ENCODE data around the gene DNAJC5.

Gene DNAJC5

DNA sequence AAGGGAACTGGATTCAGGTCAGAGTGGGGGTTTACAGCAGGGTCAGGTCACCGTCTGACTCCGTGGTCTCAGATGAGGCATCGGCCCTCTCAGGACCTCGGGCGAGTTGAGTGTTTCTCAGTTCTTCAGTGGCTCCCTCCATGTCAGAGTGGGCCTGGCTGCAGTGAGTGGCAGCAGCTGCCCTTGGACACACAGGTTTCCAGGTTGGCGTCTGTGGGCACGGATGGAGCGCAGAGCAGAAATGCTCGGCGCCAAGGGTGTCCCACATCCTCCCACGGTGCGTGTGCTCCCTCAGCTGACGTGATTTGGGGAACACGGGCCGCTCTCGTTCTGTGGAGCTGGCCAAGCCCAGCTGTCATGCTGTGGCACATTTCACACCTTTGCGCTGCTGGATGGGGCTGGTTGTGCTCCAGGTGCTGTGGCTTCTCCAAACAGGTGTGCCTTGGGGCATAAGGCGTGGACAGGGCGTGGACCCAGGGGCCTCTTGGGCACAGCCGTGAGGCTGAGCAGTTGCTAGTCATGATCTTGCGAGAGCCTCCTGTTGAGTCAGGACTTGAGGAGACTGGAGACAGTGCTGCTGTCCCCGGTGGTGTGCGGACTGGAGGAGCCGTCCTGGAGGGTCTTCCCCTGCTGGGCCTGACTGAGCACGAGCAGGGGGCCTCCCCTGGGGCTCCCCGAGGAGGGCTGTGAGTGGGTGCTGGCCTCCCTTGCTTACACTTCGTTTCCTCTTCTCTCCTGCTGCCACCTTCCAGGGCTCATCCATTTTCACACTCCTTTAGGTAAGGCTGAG lies 9.5 kb upstream of the DNAJC5 start:
- no peak for DNase-seq

DNA sequence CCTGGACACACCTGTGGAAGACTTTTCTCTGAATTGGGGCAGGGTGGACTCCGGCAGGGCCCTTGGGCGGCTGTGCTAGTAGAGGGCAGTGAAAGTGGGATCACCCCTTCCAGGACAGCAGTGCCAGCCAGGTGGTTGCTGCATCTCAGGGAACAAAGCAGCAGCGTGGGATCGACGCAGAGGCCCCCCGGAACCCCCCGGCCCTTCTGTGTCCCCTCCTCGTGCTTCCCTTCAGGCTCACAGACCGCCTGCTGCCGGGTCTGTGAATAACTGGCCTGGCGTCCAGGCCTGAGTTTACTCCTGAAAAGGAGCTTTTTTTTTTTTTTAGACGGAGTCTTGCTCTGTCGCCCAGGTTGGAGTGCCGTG lies 8.9 kb upstream of the DNAJC5 start:
- DNase-seq = no peak

DNA sequence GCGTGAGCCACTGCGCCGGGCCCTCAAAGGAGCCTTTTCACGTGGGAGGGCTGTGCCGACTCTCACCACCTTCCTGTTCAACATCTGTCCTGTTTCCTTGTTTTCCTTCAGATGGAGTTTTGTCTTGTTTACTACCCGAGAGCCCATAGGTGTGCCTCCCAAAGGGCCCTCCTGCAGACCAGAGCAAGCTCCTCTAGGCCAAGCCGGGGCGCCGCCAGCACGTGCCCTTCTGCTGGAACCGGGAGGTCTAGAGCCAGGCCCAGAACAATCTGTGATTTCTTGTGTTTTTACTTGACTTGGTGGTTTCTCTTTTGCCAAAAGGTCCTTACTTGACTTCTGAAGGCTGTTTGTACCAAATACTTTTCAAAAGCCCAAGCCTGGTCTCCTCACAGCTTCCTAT lies 8.0 kb upstream of the DNAJC5 start:
- no peak for DNase-seq

DNA sequence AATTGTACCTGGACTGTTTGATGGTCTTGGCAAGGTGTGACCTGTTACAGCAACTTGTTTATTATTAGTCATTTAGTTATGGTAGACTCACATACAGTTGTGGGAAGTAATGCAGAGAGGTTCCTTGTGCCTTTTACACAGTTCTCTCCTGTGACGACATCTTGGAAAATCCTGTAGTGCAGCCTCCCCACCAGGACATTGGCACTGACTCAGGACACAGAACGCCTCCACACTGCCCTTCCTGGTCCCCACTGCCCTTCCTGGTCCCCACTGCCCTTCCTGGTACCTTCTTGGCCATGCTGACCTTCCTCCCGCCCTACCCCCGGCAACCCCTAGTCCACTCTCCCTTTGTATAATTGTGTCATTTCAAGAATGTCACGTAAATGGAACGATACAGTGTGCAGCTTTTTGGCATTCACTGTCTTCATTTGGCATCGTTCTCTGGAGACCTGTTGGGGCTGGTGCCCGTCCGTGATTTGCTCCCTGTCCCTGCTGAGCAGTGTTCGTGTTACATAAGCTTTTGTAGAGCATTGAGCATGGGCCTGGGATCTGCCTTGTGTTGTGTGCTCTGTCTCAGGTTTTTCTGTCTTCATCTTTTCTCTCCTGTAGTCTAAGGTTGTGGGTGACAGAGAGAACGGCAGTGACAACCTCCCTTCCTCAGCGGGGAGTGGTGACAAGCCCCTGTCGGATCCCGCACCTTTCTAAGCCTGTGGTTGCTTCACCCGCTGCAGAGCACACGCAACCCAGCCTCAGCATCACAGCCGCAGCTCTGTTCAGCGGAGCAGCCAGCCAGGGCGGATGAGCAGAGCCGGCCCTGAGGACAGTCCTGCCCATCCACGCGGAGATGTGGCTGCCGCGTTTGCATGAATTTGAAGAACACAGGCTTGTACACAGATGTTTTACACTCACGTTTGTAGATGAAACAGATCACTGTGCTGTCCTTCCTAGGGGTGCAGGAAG lies 5.4 kb upstream of the DNAJC5 start:
- DNase-seq = no peak

DNA sequence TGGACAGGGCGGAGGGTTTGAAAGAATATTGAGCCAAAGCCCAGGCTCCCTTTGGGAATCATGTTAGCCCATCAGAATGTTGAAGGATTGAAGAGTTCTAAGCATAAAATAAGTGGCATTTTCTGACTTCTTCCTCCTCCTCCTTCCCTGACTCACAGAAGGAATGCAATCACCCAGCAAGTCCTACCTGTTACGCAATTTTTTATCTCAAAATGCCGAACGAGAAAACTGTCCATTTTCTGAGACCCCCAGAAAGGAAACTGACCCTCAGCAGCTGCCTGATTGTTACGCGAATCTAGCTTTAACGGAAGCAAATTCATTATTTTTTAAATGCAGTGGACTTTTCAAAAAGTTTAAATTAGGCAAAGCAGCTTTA lies 4.7 kb upstream of the DNAJC5 start:
- DNase-seq = no peak

DNA sequence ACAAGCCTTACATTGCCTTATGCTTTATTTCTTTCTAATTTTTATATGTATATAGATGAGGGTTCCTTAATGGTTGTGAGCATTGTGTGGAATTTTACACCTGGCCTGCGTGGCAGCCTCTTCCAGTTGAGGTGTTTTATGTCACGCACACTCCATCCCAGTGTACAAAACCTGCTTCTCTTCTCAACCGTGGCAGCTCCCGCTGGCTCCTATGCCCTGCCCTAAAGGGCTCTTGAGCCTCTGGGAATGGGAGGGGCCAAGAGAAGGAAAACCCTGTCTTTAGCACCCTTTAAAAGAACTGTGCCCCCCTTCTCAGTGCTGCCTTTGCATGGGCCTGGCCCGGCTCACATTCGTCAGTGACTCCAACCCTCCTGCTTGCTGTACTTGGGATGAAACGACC lies 4.3 kb upstream of the DNAJC5 start:
- DNase-seq = no peak

DNA sequence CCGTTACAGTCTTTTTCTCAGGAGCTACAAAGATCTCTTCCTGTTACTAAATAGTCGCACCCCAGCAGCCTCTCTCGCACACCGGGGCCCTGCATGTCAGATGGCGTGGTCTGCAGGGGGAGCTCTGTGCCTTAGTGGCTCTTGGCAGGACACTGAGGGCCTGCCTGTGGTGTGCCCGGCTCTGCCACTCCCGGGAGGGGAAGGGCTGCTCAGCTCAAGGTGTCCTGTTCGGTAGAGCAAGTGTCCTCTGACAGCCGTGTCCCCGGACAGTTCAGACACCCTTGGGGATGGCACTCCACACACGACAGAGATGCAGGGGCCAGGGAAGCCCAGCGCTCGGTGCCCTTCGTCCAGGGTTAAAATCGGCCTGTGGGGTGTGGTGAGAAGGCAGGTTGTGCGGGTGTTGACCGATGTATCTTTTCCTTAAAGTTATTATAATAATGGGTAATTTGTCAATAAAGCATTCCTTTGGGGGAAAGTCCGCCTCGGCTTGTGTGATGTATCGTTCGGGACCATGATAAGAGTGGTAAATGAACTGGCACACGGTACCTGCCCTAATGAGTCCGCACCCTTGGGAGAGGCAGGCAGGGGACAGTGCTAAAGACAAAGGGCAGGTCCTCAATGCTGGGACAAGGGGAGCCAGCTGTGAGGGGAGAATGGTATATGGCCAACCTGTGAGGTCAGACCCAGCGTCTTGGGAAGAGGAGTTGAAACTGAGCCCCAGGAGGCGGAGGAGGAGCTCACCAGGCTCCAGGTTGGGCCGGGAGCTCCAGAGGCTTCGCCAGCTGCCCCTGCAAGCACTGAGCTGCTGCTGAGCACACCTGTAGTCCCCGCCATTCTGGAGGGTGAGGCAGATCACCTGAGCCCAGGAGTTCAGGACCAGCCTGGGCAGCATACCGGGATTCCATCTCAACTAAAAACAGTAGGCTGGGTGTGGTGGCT lies 3.6 kb upstream of the DNAJC5 start:
- DNase-seq = no peak

DNA sequence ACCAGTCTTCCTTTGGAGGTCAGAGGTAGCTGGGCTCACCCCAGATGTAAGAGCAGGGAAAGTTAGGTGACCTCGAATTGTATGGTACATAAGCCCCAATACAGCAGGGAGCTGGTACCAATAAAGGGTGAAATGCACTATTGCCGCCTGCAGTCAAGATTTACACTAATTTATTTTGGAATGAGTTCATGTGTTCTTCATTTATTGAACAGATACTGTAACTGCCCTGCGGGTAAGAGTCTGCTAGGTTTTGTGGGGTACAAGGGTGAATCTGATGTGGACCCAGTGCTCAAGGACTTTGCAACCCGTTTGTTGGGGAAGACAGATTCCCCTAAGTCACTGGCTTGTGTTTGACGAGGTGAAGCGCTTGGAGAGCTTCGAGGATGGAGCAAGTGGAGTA lies 2.5 kb upstream of the DNAJC5 start:
- no peak for DNase-seq

DNA sequence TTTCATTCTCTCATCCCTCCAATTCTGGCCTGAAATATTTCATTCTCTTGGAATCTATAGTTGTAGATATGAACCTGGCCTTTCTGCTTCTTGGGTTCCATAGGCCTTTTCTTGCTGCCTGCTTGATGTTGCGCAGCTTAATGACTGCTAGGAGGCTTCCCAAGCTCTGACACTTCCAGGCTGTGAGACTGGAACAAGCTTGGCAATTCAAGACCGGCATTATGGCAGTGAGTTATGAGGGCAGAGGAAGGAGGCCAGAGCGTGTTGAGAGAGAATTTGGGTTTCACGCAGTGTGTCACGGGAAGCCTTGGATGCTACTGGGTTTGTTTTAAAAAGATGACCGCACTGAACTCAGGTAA lies 948 bp upstream of the DNAJC5 start:
- no peak for DNase-seq

DNA sequence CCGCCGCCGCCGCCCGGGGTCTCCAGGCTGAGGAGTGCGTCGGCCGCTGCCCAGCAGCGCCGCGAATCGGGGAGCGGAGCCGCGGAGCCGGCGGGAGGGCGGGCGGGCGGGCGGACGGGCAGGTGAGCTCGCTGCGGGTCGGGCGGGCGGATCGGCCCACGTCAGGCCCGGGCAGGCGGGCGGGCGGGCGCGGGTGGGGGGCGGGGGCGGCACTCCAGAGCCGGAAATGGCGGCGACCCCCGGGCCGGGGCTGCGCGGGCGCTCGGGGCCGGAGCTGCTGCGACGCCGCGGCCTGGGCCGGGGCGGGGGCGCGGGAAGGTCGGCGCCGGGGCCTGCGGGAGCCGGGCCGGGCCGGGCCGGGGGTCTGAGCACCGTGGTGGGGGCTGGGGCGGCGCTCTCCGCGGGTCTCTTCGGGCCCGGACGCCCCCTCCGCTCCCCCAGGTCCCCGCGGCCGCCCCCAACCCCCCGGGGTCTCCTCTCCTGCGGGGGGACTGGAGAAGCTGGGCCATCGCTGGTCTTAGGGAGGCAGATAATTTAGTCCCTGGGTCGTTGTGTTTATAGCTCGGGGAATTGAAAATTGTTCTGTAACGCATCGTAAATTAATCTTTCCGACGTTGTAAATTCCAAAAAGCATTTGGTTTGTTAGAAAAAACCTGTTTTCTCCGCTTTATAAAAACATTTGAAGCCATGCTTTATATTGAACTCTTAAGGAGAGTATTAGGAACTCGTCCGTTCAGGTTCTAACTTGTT lies 451 bp downstream of the DNAJC5 start:
- no peak for DNase-seq

DNA sequence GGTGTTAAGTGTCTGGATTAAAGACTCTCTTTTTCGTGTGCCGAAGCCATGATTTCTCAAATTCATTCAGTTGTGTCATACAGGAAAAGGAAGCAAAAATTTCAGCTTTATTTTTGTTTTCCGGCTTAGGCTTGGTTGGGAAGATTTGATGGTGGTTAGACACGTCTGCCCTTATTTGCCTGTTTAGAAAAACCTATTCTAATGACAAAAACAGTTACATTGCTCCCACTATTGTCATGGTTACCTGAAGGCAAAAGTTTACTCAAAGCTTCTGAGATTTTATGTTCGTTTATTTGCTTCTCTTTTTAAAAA lies 982 bp downstream of the DNAJC5 start:
- DNase-seq = no peak

DNA sequence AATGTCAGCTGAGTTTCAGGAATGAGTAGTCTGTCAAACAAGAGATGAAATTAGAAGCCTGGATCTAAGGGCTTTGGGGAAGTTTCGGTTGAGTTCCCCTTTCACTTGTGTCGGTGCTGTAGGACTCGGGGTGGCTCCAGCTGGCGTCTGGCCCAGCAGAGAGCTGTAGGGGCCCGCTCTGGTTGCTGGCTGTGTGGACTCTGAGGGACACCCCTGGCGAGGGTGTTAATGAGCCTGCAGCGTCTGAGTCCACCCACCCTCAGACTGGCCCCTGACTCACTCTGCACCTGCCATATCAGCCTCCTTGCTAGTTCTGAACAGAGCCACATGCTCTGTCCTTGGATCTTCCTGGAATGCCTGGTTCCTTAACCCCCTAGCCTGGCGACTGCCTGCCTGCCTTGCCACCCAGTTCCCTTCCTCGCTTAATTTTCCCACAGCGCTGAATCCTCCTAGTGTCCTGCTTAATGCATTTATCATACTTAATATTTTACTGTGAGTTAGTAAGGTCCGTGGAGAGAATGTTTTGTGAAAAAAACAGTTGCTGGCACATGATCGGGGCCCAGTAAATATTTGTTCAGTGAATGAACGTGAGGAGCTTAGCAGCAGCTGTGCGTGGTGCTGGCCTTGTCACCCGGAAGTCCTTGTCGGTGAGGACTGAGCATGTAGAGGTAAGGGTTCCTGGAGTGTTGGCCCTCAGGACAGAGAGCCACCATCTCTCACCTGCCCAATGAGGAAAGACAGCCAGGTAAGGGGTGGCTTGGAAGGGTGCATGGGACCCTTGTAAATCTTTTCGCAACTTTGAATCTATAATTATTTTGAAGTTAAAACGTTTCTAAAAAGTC lies 1.6 kb downstream of the DNAJC5 start:
- DNase-seq = peak in 1 of 2 experiments; percentile 14

DNA sequence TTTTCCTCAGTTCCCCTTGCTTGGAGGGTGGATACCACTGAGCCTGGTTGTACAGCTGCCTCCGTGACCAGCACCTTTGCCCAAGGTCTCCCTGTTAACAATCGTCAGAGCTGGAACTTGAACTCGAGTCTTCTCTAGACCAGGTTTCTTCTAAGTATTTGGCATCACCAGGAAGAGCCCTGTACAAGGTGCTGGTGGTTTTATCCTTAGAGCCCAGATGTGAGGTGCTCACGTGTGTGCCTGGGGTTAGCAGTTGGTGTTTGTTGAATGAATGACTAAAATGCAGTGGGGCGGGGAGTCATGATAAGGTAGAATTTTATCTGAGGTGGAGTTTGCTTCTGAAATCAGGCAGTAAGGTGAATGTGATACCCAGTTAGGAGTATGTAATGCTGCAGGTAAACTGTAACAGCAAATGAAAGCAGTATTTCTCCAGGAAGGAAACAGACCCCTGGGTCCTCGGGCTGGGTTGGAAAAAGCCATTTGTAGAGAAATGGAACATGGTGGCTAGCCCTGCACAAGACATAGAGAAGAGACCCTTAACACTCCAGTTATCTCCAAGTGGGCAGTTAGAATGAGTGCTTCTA lies 3.1 kb downstream of the DNAJC5 start:
- no peak for DNase-seq

DNA sequence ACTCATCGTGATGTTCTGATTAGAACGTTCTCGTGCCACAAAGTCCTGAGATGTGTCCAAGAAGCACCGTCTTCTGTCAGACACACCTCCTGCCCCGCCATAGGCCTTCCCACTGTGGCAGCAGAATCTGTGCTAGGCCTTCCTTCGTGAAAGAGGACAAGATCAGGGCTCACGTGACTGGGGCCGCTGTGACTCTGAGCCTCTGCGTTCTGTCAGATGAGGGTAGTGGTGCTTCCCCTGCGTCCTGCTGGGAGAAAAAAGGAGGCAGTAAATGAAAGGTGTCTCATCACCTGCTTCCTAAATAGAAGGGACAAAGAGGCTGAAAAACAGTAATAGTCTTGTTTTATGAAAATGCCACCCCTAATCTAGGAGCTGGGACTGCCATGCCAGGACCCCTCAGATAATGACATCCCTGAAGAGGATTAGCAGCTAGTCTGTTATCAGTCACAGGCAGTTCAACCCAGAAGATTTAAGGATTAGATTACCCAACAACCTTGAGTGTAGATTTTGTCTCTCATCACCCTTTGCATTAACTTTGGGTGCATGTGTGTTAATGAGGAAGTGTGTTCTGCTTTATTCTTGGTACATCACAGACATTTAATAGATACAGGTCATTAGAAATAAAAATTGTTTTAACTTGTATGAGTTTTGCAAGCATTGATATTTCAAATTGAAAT lies 4.1 kb downstream of the DNAJC5 start:
- no peak for DNase-seq

DNA sequence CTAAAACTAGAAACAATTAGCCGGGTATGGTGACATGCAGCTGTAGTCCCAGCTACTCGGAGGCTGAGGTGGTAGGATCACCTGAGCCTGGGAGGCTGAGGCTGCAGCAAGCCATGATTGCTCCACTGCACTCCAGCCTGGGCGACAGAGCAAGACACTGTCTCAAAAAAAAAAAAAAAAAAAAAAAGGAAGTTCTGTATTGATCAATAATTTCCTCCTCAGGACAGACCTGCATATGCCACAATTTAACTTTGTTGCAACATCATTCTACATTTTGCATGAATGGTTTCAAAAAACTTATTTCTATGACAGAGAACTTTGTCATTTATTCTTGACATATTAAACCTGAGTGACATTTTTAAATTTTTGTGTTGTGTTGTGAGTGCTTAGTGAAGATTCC lies 5.5 kb downstream of the DNAJC5 start:
- DNase-seq = no peak

DNA sequence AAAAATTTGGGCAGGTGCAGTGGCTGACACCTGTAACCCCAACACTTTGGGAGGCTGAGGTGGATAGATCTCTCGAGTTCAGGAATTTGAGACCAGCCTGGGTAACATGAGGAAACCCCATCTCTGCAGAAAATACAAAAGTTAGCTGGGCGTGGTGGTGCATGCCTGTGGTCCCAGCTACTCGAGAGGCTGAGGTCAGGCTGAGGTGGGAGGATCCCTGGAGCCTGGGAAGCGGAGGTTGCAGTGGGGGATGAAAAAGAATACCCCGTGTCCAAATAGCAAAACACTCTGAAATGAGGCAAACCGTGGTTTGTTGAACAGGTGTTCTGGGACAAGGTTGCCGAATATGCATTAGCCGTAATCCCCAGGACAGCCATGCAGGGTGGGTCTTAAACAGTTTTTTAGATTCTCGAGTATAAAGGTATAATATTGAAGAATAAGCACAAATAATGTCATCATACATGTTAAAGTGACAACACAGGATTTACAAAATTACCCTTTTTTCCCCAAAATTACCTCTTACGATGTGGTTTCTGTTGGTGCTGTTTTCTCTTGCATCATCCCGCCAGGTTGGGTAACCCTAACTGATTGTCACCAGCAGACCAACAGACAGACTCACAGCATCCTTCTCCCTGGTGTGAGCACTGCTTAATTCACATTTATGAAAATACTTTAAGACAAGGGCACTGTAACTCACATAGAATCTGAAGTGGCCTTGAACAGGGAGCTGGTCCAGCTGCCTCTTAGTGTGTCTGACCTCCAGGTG lies 9.1 kb downstream of the DNAJC5 start:
- no peak for DNase-seq

DNA sequence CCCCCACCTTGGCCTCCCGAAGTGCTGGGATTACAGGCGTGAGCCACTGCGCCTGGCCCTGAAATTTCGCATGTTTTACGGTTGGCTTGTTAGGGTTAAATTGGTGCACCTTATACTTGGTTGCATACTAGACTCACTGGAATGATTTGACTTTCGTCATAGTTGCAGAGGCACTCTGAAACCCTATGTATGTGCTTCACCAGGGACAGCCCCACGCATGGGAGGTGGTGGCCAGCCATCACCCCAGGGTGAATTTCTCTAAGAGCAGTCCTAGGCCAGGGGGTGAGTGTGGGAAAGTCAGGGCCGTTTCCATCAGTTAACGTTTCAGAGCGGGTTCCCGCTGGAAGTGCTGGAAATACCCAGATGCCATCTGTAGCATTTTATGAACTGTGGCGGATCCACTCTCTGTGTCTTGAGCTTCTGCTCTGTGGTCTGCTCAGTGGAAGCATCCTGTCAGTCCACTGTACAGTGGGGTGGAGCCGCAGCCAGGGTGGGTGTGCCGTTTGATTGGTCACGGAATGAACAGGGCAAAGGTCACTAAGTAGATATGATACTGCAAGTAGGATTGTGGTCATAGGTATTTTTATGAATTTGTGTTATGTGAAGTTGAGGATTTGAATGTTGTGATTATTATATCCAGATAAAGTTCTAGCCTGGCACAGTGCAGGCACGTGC lies 13.2 kb downstream of the DNAJC5 start:
- DNase-seq = no peak

DNA sequence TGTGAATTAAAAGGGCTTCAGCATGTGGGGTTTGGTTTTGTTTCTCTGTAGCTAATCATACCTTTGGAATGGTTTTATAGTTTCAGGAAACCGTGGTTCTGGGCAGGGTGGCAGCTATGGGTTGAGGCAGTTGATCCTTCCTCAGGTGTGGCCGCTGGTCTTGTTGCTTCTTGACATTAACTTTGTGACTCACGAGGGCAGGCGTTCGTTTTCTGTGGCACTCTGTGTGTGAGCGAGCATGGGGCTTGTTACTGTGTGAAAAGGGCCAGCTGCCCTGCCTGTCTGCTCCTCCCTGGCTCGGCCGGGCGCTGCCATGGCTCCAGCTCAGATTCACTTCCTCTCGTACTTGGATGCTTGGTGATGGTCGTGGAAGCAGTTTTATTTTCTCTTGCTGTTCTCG lies 16.2 kb downstream of the DNAJC5 start:
- DNase-seq = no peak

DNA sequence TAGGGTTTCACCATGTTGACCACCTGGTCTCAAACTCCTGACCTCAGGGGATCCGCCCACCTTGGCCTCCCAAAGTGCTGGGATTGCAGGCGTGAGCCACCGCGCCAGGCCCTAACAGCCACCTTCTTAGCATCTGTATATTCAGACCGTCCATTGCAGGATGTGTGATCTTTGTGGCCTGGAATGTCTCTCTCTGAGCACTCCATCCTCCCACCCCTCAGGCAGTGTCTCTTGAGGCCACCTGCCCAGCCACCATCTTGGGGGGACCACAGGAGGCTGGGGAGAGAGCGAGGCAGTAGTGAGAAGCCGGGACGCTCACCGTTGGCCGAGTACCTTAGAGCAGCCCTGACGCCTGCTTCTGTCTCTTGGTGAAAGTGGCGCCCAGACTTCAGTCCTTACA lies 18.8 kb downstream of the DNAJC5 start:
- no peak for DNase-seq
